Keratinocyte (primary cell): ENCODE measurements around the gene ARMC9.

Experiments used
- EZH2 ChIP-seq: IDR thresholded peaks from one replicate; pipeline ENCODE4 v1.6.1; 2012; ENCODE audit warnings: inconsistent platforms, mild to moderate bottlenecking, low read length, moderate library complexity
- TF ChIP-seq, protein P1 (sequence below), 3 experiments: IDR thresholded peaks in 1 of 3; conservative IDR thresholded peaks in 1 of 3; optimal IDR thresholded peaks in 1 of 3; 2 replicates in 2 of 3; 3 replicates in 1 of 3; pipeline versions ENCODE3 to v1.5.1; 2011; ENCODE audit warnings: low read length in 3 of 3, mild to moderate bottlenecking in 3 of 3, moderate library complexity in 2 of 3, control low read depth in 1 of 3, inconsistent platforms in 1 of 3; ENCODE audit not compliant: insufficient read depth in 2 of 3; ENCODE audit errors: extremely low read depth in 1 of 3

DNA sequence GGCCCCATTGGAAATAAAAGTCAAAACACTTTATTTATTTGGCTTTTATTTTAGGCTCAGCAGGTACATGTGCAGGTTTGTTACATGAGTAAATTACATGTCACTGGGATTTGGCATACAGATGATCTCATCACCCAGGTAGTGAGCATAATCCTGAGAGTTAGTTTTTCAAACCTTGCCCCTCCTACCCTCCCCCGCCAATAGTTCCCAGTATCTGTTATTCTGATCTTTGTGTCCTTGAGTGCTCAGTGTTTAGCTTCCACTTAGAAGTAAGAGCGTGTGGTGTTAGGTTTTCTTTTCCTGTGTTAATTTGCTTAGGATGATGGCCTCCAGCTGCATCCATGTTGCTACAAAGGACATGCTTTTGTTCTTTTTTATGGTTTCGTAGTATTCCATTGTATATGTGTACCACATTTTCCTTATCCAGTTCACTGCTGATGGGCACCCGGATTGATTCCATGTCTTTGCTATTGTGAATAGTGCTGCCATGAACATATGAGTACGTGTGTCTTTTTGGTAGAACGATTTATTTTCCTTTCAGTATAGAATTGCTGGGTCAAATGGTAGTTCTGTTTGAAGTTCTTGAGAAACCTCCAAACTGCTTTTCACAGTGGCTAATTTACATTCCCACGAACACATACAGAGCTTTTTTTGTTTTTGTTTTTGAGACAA, 47.9 kb downstream of the ARMC9 start:
- TF ChIP-seq, protein P1, sequence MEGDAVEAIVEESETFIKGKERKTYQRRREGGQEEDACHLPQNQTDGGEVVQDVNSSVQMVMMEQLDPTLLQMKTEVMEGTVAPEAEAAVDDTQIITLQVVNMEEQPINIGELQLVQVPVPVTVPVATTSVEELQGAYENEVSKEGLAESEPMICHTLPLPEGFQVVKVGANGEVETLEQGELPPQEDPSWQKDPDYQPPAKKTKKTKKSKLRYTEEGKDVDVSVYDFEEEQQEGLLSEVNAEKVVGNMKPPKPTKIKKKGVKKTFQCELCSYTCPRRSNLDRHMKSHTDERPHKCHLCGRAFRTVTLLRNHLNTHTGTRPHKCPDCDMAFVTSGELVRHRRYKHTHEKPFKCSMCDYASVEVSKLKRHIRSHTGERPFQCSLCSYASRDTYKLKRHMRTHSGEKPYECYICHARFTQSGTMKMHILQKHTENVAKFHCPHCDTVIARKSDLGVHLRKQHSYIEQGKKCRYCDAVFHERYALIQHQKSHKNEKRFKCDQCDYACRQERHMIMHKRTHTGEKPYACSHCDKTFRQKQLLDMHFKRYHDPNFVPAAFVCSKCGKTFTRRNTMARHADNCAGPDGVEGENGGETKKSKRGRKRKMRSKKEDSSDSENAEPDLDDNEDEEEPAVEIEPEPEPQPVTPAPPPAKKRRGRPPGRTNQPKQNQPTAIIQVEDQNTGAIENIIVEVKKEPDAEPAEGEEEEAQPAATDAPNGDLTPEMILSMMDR (optimal IDR thresholded peaks at IDR 0.05 in 1 of 3, IDR thresholded peaks at IDR 0.05 in 1 of 3, conservative IDR thresholded peaks at IDR 0.05 in 1 of 3; ENCODE audit: extremely low read depth in 1 of 3, insufficient read depth in 2 of 3, low read length in 3 of 3) = no peak
- no peak for TF ChIP-seq EZH2
